IPS DF 6.9 (cell line): ENCODE measurements around the gene CNTNAP2.

ENCODE experiments used
- DNase-seq: peaks from one replicate; pipeline ENCODE4 v3.0.0-alpha.2; 2013; ENCODE audit warnings: low read depth, low spot score
- H3K27ac ChIP-seq: one replicate; pipeline ENCODE4 v1.5.1; 2013; ENCODE audit warnings: low read length, control low read depth
- H3K27me3 ChIP-seq: 2 replicates; pipeline ENCODE4 v1.6.1; 2013; ENCODE audit warnings: mild to moderate bottlenecking, low read length; ENCODE audit not compliant: control insufficient read depth, insufficient read depth
- H3K36me3 ChIP-seq: 2 replicates; pipeline ENCODE4 v1.6.1; 2013; ENCODE audit warnings: low read length; ENCODE audit not compliant: control insufficient read depth, insufficient read depth
- H3K4me1 ChIP-seq: 2 replicates; pipeline ENCODE4 v1.6.1; 2013; ENCODE audit warnings: low read length; ENCODE audit not compliant: control insufficient read depth, insufficient read depth
- H3K4me3 ChIP-seq: 2 replicates; pipeline ENCODE4 v1.5.1; 2013; ENCODE audit warnings: mild to moderate bottlenecking, low read length
- H3K9me3 ChIP-seq: 2 replicates; pipeline ENCODE4 v1.6.1; 2013; ENCODE audit warnings: low read length, inconsistent platforms; ENCODE audit not compliant: control insufficient read depth, insufficient read depth
- WGBS: extraction: QIAGEN DNeasy Blood & Tissue Kit; methylation state at CpG from one replicate; pipeline ENCODE4 v1.1.7; 2013; ENCODE audit warnings: mixed read lengths, missing lambda C conversion rate; ENCODE audit not compliant: insufficient read length, insufficient coverage; 5-methylcytosine and 5-hydroxymethylcytosine counted together

The CNTNAP2 gene

DNA sequence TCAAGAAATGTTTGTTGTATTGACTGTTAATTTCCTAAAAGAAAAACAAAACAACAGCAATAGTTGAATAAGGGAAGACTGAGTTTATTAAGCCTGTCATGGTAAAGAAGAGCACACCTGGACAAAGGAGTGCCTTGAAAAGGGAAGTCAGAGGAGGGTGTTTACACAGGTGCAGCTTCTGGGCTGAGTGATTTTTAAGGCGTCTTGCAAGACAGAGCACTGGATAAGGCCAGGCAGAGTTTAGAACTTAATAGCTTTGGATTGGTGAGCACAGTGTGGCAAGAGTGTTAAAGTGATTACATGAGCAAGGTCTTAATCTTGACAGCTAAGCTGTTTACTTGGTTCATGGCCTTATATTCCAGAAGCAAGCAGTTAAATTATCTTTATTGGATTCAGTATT, 423.2 kb downstream of the CNTNAP2 start:
- Histone ChIP-seq H3K27me3 (no peaks in the 10 kb centered on the region), H3K36me3 (no peaks in the 10 kb centered on the region), H3K4me1 (no peaks in the 10 kb centered on the region), H3K4me3 (no peak overlapping the region), H3K27ac (no peak overlapping the region), H3K9me3 (no peaks in the 10 kb centered on the region)
- no CpG with 5 or more reads among the region's 1 CpG for WGBS
- no peak for DNase-seq

DNA sequence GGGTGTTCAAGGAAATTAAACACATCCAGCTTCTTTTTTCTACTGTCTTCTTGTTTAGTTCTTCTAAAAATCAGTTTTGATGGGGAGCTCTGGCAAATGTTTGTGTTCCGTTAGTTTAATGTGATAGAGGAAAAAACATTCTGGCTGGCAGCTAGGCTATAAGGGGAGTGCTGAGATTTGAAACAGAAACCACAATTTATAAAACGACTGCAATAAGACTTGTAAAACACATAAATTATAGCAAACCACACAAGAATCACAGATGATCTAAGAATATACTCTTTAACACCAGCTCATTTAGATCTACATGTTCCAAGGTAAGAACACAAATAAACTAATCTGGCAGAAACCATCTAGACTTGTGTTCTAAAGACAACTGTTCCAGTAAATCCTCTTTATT, 425.5 kb downstream of the CNTNAP2 start:
- no peak for DNase-seq
- WGBS, result no CpG with 5 or more reads among the region's 2 CpGs
- H3K4me1 ChIP-seq, result no peaks in the 10 kb centered on the region
- H3K27me3 ChIP-seq, result no peaks in the 10 kb centered on the region
- H3K9me3 ChIP-seq, result no peaks in the 10 kb centered on the region
- no peak overlapping the region for H3K4me3 ChIP-seq
- H3K36me3 ChIP-seq, result no peaks in the 10 kb centered on the region
- H3K27ac ChIP-seq, result no peak overlapping the region

DNA sequence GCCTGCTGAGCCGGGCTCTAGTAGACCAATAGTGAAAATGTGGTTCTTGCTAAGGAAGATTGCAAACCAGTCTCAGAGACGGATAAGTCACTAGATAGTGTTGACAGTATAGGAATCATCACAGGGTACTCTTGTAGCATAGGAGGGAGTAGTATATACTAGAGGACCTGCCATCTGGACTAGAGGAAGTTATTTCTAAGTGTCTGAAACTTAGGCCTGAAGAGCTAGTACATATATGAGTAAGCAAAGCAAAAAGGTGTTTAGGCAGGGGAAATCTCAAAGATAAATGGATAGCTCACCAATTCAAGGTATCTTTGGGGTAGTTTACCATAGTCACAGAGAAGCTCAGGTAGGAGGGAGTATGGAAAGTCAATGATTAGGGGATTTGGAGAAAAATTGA, 428.1 kb downstream of the CNTNAP2 start:
- WGBS, result no CpG with 5 or more reads among the region's 2 CpGs
- H3K4me1 ChIP-seq, result no peaks in the 10 kb centered on the region
- H3K4me3 ChIP-seq, result no peak overlapping the region
- no peak overlapping the region for H3K27ac ChIP-seq
- H3K36me3 ChIP-seq, result no peaks in the 10 kb centered on the region
- no peaks in the 10 kb centered on the region for H3K27me3 ChIP-seq
- H3K9me3 ChIP-seq, result no peaks in the 10 kb centered on the region
- DNase-seq, result no peak

DNA sequence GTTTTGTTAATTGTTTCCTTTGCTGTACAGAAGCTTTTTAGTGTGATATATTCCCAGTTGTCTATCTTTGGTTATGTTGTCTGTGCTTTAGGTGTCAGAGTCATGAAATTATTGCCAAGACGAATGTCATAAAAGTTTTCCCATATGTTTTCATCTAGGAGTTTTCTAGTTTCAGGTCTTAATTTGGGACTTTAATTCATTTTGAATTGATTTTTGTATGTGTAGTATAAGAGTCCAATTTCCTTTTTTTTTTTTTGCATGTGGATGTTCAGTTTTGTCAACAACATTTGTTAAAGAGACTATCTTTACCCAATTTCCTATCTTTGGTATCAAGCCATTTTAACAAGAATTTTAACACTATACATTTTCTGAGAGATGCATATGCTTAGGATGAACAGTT, 432.2 kb downstream of the CNTNAP2 start:
- no peaks in the 10 kb centered on the region for H3K4me1 ChIP-seq
- no CpG with 5 or more reads among the region's 1 CpG for WGBS

DNA sequence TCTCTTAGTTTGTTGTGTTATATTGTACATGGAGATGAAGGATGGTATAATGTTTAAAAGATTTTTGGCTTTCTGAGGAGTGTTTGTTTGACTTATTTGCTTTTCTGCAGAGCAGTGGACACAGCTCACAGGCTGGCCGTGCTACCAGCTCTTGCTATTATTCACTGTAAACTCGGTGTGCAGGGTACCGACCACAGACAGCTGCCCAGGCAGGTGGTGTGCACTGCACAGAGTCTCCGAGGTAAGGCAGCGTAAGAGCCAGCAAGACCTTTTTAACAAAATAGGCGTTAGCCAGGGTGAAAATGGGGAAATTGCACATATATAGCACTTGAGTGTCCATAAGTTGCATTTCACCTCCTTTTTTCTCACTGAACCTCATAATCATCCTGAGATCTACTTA, 438.0 kb downstream of the CNTNAP2 start:
- Histone ChIP-seq H3K27ac (no peak overlapping the region), H3K9me3 (no peaks in the 10 kb centered on the region), H3K4me3 (no peak overlapping the region), H3K4me1 (no peaks in the 10 kb centered on the region), H3K27me3 (no peaks in the 10 kb centered on the region), H3K36me3 (no peaks in the 10 kb centered on the region)
- no peak for DNase-seq
- no CpG with 5 or more reads among the region's 6 CpGs for WGBS

More for the DNA sequence above, 432.2 kb downstream of the CNTNAP2 start:
- no peak for DNase-seq
- H3K36me3 ChIP-seq, result no peaks in the 10 kb centered on the region
- H3K27ac ChIP-seq, result no peak overlapping the region
- no peak overlapping the region for H3K4me3 ChIP-seq
- no peaks in the 10 kb centered on the region for H3K27me3 ChIP-seq
- no peaks in the 10 kb centered on the region for H3K9me3 ChIP-seq

DNA sequence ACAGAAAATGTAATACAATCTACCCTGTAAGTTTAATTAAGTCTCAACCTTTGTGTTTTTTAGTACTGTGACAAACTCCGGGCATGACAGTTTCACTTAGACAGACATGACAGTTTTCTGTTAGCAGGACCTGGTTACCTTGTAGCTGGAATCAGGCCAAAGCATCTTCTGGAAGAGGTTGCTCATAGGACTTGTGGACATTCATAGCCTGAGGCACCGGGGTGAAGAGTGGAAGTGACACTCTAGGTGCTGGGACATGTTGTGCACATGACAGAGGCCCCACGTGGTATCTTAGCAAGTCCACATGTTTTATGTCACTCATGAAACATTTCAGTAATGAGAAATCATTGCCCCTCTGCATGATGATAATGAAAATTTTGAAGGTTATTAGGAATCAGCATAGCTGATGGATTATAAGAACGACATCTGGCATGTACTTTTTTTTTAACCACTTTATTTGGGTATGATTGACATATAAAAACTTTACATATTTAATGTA, 441.4 kb downstream of the CNTNAP2 start:
- DNase-seq, result no peak
- no peaks in the 10 kb centered on the region for H3K27me3 ChIP-seq
- H3K27ac ChIP-seq, result no peak overlapping the region
- no peaks in the 10 kb centered on the region for H3K36me3 ChIP-seq
- no CpG with 5 or more reads among the region's 4 CpGs for WGBS
- no peak overlapping the region for H3K4me3 ChIP-seq
- H3K9me3 ChIP-seq, result no peaks in the 10 kb centered on the region
- no peaks in the 10 kb centered on the region for H3K4me1 ChIP-seq

DNA sequence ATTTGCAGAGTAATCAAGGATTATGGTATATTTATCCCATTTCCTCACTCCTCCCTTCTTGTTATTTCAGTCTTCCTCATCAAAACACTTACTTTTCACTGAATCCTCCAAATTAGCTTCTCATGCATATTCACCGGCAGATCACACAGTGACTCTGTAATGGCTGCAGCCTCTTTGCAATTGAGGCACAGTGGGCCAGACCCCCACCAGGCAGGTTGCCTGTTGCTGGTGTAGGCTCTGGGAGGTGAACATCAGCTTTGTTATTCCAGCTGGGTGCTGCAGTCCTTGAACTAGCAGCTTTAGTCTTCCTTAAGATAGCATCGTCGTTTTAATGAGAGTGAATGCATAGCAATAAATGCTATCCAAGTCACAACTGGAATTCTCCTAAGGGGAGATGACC, 449.3 kb downstream of the CNTNAP2 start:
- Histone ChIP-seq H3K4me1 (no peaks in the 10 kb centered on the region), H3K4me3 (no peak overlapping the region), H3K36me3 (no peaks in the 10 kb centered on the region), H3K27me3 (no peaks in the 10 kb centered on the region), H3K27ac (no peak overlapping the region), H3K9me3 (no peaks in the 10 kb centered on the region)
- WGBS, result no CpG with 5 or more reads among the region's 3 CpGs
- DNase-seq, result no peak

DNA sequence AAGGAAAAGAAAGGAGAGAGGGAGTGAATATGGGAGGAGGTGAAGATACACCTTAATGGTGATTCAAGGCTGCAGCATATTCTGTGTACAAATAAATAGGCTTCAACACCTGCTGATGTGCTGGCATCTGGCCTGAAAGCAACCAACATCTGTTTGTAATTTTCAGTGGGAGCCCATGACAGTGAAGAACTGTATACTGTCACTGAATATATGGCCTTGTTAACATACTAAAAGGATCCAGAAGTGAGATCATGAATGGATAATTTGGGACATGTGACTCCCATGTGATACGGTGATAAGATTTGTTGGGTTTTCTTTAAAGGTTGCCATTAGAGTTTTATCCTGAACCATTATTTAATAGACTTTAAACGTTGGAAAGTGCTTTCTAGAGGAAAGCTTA, 459.3 kb downstream of the CNTNAP2 start:
- Histone ChIP-seq H3K4me3 (no peak overlapping the region), H3K36me3 (no peaks in the 10 kb centered on the region), H3K9me3 (no peaks in the 10 kb centered on the region), H3K27me3 (no peaks in the 10 kb centered on the region), H3K27ac (no peak overlapping the region), H3K4me1 (no peaks in the 10 kb centered on the region)
- WGBS, result no CpG with 5 or more reads among the region's 2 CpGs
- DNase-seq, result no peak

DNA sequence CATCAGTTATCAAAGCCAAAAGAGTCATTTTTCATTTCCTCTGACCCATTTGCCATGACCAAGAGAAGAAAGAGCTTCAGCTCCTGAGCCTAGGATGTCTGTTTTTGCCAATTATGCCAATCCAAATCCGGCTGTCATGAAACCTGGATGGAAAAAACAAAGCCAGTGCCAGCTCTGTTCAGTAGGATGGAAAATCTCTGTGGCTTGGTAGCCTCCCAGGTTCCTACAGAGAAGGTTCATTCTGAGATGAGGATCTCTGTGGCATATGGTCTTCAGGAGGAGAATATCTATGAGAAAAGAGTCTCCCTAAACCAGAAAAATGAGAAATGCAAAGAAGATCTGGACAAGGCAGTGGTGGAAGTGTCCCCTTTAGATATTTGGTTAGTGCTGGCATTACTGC, 475.4 kb downstream of the CNTNAP2 start:
- whole genome bisulfite sequencing, result no CpG with 5 or more reads among the region's 1 CpG
- no peak overlapping the region for H3K4me3 ChIP-seq
- no peaks in the 10 kb centered on the region for H3K4me1 ChIP-seq
- no peak overlapping the region for H3K27ac ChIP-seq
- no peaks in the 10 kb centered on the region for H3K9me3 ChIP-seq
- H3K36me3 ChIP-seq, result no peaks in the 10 kb centered on the region
- H3K27me3 ChIP-seq, result no peaks in the 10 kb centered on the region
- no peak for DNase-seq

DNA sequence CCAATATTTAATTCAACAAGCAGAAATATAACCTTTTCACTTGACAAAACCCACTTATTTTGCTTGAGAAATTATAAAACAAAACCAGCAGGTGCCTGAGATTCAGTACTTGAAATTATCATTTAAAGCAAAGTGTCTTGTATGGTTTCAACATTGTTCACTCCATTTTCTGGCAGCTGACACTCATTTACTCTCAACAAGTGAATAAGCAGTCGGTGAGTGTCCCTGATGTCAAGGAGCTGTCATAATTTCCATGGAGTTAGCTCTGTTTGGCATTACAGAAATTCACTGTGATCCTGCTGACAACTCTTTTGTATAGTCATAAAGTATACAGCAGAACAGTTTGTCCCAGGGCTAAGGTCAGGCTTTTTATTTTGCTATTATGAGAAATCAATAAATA, 490.0 kb downstream of the CNTNAP2 start:
- WGBS, result no CpG with 5 or more reads among the region's 1 CpG
- Histone ChIP-seq H3K4me3 (no peak overlapping the region), H3K27me3 (no peaks in the 10 kb centered on the region), H3K9me3 (no peaks in the 10 kb centered on the region), H3K4me1 (no peaks in the 10 kb centered on the region), H3K36me3 (no peaks in the 10 kb centered on the region), H3K27ac (no peak overlapping the region)
- no peak for DNase-seq

DNA sequence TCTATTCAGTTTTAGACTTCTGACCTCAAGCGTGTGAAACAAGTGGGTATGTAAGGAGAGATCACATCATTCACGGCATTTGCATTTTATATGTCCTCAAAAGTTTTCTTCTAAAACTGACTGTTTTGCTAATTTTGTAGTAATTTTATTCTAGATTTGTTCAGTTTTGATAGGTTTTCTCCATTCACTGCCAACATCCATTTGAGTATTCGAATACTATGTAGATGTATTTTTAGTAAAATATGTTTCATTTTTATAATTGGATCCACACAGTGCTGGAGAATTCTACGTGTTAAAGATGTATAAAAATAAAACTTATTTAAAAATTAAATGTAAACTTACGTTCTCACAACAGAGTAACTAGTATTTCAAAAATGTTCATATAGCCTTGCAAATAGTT, 503.0 kb downstream of the CNTNAP2 start:
- no peaks in the 10 kb centered on the region for H3K36me3 ChIP-seq
- H3K9me3 ChIP-seq, result no peaks in the 10 kb centered on the region
- H3K27ac ChIP-seq, result no peak overlapping the region
- DNase-seq, result no peak
- H3K27me3 ChIP-seq, result no peaks in the 10 kb centered on the region
- no peaks in the 10 kb centered on the region for H3K4me1 ChIP-seq
- no peak overlapping the region for H3K4me3 ChIP-seq
- no CpG with 5 or more reads among the region's 5 CpGs for WGBS
